ENCODE data around the gene OR2A25. TPM values are rescaled to one million over a fixed set of nuclear protein-coding genes. Genes with fewer than 3 reads are reported as not detected.

Gene OR2A25, protein sequence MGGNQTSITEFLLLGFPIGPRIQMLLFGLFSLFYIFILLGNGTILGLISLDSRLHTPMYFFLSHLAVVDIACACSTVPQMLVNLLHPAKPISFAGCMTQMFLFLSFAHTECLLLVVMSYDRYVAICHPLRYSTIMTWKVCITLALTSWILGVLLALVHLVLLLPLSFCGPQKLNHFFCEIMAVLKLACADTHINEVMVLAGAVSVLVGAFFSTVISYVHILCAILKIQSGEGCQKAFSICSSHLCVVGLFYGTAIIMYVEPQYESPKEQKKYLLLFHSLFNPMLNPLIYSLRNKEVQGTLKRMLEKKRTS
- not detected in 2 replicates for total RNA-seq
- long read RNA-seq: 0 reads

DNA sequence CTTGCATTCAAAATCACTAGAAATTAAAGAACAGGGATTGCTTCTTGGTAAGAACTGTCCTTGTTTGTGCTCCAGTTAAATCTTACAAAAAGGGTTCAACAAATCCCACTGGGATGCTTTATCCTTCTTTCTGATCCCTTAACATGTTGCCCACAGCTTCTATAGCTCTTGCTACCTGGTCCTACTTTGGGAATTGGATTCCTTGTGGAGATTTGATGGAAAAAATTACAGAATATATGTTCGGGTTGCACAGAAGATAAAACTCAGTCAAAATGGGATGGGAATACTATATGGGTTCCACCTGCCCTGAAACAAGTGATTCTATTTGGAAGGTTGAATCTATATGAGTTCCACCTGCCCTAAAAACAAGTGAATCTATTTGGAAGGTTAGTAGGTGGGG, at the start of gene OR2A25:
TSS of gene OR2A25 (plus strand) at position 301 of the 400 bp plus-strand sequence. CDS start 4,409 bp downstream, outside the sequence.
- H3K9me3 Mint-ChIP-seq (ENCODE audit: unreplicated experiment): no peaks in the 10 kb centered on the region
- H3K4me3 Mint-ChIP-seq (ENCODE audit: unreplicated experiment): no peak within 1 kb of the TSS
- TF ChIP-seq, protein P1, sequence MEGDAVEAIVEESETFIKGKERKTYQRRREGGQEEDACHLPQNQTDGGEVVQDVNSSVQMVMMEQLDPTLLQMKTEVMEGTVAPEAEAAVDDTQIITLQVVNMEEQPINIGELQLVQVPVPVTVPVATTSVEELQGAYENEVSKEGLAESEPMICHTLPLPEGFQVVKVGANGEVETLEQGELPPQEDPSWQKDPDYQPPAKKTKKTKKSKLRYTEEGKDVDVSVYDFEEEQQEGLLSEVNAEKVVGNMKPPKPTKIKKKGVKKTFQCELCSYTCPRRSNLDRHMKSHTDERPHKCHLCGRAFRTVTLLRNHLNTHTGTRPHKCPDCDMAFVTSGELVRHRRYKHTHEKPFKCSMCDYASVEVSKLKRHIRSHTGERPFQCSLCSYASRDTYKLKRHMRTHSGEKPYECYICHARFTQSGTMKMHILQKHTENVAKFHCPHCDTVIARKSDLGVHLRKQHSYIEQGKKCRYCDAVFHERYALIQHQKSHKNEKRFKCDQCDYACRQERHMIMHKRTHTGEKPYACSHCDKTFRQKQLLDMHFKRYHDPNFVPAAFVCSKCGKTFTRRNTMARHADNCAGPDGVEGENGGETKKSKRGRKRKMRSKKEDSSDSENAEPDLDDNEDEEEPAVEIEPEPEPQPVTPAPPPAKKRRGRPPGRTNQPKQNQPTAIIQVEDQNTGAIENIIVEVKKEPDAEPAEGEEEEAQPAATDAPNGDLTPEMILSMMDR (IDR thresholded peaks at IDR 0.05): no peak
- no peak for DNase-seq (ENCODE audit: extremely low spot score, unreplicated experiment)
- no peaks in the 10 kb centered on the region for H3K36me3 Mint-ChIP-seq (ENCODE audit: unreplicated experiment)
- no peaks in the 10 kb centered on the region for H3K4me1 Mint-ChIP-seq (ENCODE audit: unreplicated experiment)
- H3K27ac Mint-ChIP-seq (ENCODE audit: unreplicated experiment): no peak within 1 kb of the TSS
- peaks cover 29% of the 10 kb centered on the region for H3K27me3 Mint-ChIP-seq (ENCODE audit: unreplicated experiment)

DNA sequence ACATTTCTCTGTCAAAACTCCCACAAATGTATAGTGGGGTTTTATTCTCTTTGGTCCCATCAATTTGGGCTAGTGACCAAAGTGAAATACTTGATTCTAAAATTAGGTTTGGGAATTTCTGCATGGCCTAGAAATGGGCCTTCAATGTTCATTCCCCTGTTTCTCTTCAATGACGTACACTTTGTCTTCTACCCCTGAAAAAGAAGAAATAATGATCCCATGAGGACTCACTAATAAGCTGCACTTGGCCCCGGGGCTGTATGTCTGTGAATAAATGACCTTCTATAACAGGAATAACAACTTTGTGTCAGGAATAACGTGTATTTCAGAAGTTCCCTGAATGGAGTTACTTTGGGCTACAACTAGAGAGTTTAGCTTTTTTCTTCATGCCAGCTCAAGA, 49.3 kb upstream of the OR2A25 start:
- H3K27ac Mint-ChIP-seq (ENCODE audit: unreplicated experiment): no peak overlapping the region
- no peak overlapping the region for H3K4me3 Mint-ChIP-seq (ENCODE audit: unreplicated experiment)
- TF ChIP-seq, protein P1 (IDR thresholded peaks at IDR 0.05): no peak
- no peak for DNase-seq (ENCODE audit: extremely low spot score, unreplicated experiment)
- no peaks in the 10 kb centered on the region for H3K36me3 Mint-ChIP-seq (ENCODE audit: unreplicated experiment)
- H3K4me1 Mint-ChIP-seq (ENCODE audit: unreplicated experiment): peaks cover 13% of the 10 kb centered on the region
- H3K27me3 Mint-ChIP-seq (ENCODE audit: unreplicated experiment): no peaks in the 10 kb centered on the region
- no peaks in the 10 kb centered on the region for H3K9me3 Mint-ChIP-seq (ENCODE audit: unreplicated experiment)

DNA sequence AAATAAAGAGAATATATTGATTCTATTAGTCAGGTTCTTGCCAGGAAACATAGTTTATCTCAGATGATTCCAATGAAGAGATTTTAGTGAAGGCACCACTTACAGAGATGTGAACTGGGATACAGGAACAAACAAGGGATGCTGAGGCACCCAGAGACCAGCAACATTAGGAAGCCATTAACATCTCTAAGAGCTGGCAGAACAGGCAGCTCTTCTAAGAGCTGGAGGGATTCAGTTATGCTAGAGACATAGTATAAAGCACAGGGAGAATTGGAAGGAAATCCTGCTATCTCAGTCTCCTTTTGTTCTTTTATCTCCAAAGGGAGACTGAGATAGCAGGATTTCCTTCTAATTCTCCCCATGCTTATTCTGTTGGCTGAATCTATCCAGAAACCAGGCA, 47.4 kb upstream of the OR2A25 start:
- peaks cover 2% of the 10 kb centered on the region for H3K27me3 Mint-ChIP-seq (ENCODE audit: unreplicated experiment)
- no peak overlapping the region for H3K4me3 Mint-ChIP-seq (ENCODE audit: unreplicated experiment)
- TF ChIP-seq, protein P1 (IDR thresholded peaks at IDR 0.05): no peak
- H3K9me3 Mint-ChIP-seq (ENCODE audit: unreplicated experiment): no peaks in the 10 kb centered on the region
- H3K36me3 Mint-ChIP-seq (ENCODE audit: unreplicated experiment): no peaks in the 10 kb centered on the region
- peaks cover 13% of the 10 kb centered on the region for H3K4me1 Mint-ChIP-seq (ENCODE audit: unreplicated experiment)
- H3K27ac Mint-ChIP-seq (ENCODE audit: unreplicated experiment): no peak overlapping the region
- no peak for DNase-seq (ENCODE audit: extremely low spot score, unreplicated experiment)

DNA sequence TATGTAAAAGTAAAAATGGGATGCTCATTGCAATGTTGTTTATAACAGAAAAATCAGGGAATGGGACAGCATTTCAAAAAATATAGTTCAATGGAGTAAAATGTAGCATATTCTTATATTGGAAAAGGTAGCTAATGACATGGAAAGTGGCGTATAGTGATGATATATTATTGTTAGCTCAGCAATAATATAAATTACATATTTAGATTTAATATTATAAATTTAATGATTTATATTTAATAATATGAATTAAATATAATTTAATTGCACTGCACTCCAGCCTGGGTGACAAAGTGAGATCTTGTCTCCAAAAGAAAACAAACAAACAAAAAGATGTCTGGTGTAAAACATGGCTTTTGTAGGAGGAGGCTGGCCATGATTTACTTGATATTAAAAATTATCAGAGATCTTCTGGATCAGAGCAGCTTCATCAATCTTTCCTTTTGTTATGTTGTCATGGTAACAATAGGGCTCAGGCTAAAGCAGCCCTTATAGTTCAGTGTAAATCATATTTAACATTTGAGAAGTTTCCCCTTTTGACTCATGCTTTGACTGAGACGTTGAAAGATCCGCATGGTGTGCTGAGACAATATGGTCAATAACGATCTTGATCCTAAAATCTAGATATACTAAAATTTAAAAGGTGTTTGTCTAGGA, 46.3 kb upstream of the OR2A25 start:
- no peak overlapping the region for H3K27ac Mint-ChIP-seq (ENCODE audit: unreplicated experiment)
- H3K4me1 Mint-ChIP-seq (ENCODE audit: unreplicated experiment): peaks cover 13% of the 10 kb centered on the region
- TF ChIP-seq, protein P1 (IDR thresholded peaks at IDR 0.05): no peak
- no peak for DNase-seq (ENCODE audit: extremely low spot score, unreplicated experiment)
- H3K27me3 Mint-ChIP-seq (ENCODE audit: unreplicated experiment): peaks cover 6% of the 10 kb centered on the region
- no peaks in the 10 kb centered on the region for H3K36me3 Mint-ChIP-seq (ENCODE audit: unreplicated experiment)
- no peak overlapping the region for H3K4me3 Mint-ChIP-seq (ENCODE audit: unreplicated experiment)
- no peaks in the 10 kb centered on the region for H3K9me3 Mint-ChIP-seq (ENCODE audit: unreplicated experiment)

DNA sequence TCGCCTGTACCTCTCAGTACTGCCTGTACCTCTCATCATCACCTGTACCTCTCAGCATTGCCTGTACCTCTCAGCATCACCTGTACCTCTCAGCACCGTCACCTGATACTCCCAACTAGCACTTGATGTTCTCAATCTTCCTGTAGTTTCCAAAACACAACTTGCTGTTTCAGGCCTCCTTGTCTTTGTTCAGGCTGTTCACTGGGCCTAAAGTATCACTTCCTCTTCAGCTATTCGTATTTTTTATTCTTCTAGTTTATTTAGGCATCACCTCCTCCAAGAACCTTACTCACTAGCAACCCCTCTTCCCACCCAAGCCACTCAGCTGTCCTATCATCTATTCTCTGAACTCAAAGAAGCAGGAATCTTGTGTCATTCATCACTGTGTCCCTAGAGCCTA, 45.4 kb upstream of the OR2A25 start:
- TF ChIP-seq, protein P1 (IDR thresholded peaks at IDR 0.05): no peak
- peaks cover 11% of the 10 kb centered on the region for H3K4me1 Mint-ChIP-seq (ENCODE audit: unreplicated experiment)
- H3K4me3 Mint-ChIP-seq (ENCODE audit: unreplicated experiment): no peak overlapping the region
- H3K27me3 Mint-ChIP-seq (ENCODE audit: unreplicated experiment): peaks cover 7% of the 10 kb centered on the region
- H3K27ac Mint-ChIP-seq (ENCODE audit: unreplicated experiment): no peak overlapping the region
- H3K36me3 Mint-ChIP-seq (ENCODE audit: unreplicated experiment): no peaks in the 10 kb centered on the region
- DNase-seq (ENCODE audit: extremely low spot score, unreplicated experiment): no peak
- no peaks in the 10 kb centered on the region for H3K9me3 Mint-ChIP-seq (ENCODE audit: unreplicated experiment)
